Activated CD4-positive, alpha-beta T cell treated with anti-CD3 and anti-CD28 coated beads, Interleukin-2, amount 10 ng/mL, durations not matched to agents 24 days and 14 days (primary cell): ENCODE data around the gene OSBPL9. TPM values are rescaled to one million over a fixed set of nuclear protein-coding genes. Genes with fewer than 3 reads are reported as not detected.
"Not testable (repeated sequence)": the region's sequence is repeated elsewhere in the genome, so short reads cannot be mapped to it uniquely, and the experiment has no call there.

Experiments
- DNase-seq: peaks from one replicate; pipeline ENCODE4 v3.0.0; 2022
- H3K27ac Mint-ChIP-seq: one replicate; pipeline ENCODE4 v1.8.0; 2022; ENCODE audit warnings: mild to moderate bottlenecking, mixed read lengths
- H3K27me3 Mint-ChIP-seq: one replicate; pipeline ENCODE4 v1.8.0; 2022; ENCODE audit warnings: mixed read lengths
- H3K36me3 Mint-ChIP-seq: one replicate; pipeline ENCODE4 v1.8.0; 2022; ENCODE audit warnings: low read depth, mild to moderate bottlenecking, mixed read lengths
- H3K4me1 Mint-ChIP-seq: one replicate; pipeline ENCODE4 v1.8.0; 2021; ENCODE audit warnings: mixed read lengths
- H3K4me3 Mint-ChIP-seq: one replicate; pipeline ENCODE4 v1.8.0; 2022; ENCODE audit warnings: mild to moderate bottlenecking, moderate library complexity, mixed read lengths
- H3K9me3 Mint-ChIP-seq: one replicate; pipeline ENCODE4 v1.8.0; 2021; ENCODE audit warnings: mixed read lengths
- intact Hi-C: fragments of 100-400 bp; cut with micrococcal nuclease; formaldehyde crosslinking; loops from one replicate; pipeline ENCODE4 v1.15.1; 2023
- total RNA-seq: library from RNA; stranded (reverse); gene quantifications from 2 replicates; pipeline ENCODE4 v1.2.3, GENCODE V29; 2022

OSBPL9 gene
- total RNA-seq, 1 donor from 2014 or later, result 47.4 TPM

GRCh38 chr1:51728611-51729155 is 111.8 kb downstream of the OSBPL9 start:
- Mint-ChIP-seq H3K27me3 (no peaks in the 10 kb centered on the region), H3K27ac (peak overlapping the region; percentile 91), H3K4me3 (peak overlapping the region; percentile 94), H3K36me3 (no peaks in the 10 kb centered on the region), H3K9me3 (no peaks in the 10 kb centered on the region), H3K4me1 (peaks cover 17% of the 10 kb centered on the region)
- no peak for DNase-seq
- intact Hi-C loops, result loop anchor here (2.0 to 5.0 kb wide), 2 partner anchors 149 to 210 kb away; partner anchors contain the start of genes EPS15 and NRDC

GRCh38 chr1:51729156-51729823 is 112.4 kb downstream of the OSBPL9 start:
- intact Hi-C loops, result loop anchor here (2.0 to 5.0 kb wide), 2 partner anchors 148 to 210 kb away; partner anchors contain the start of genes EPS15 and NRDC
- peak overlapping the region; percentile 94 for H3K4me3 Mint-ChIP-seq
- H3K27me3 Mint-ChIP-seq, result no peaks in the 10 kb centered on the region
- DNase-seq, result peak; percentile 98
- no peaks in the 10 kb centered on the region for H3K36me3 Mint-ChIP-seq
- peaks cover 19% of the 10 kb centered on the region for H3K4me1 Mint-ChIP-seq
- no peaks in the 10 kb centered on the region for H3K9me3 Mint-ChIP-seq
- peak overlapping the region; percentile 91 for H3K27ac Mint-ChIP-seq

GRCh38 chr1:51729824-51730301 is 113.0 kb downstream of the OSBPL9 start:
- Mint-ChIP-seq H3K36me3 (no peaks in the 10 kb centered on the region), H3K27me3 (no peaks in the 10 kb centered on the region), H3K27ac (peak overlapping the region; percentile 91), H3K9me3 (no peaks in the 10 kb centered on the region), H3K4me1 (peaks cover 22% of the 10 kb centered on the region), H3K4me3 (peak overlapping the region; percentile 94)
- intact Hi-C loops, result loop anchor here (2.0 to 5.0 kb wide), 2 partner anchors 147 to 211 kb away; partner anchors contain the start of genes EPS15 and NRDC
- DNase-seq, result no peak

GRCh38 chr1:51731998-51732397 is 115.1 kb downstream of the OSBPL9 start:
- H3K4me1 Mint-ChIP-seq, result peaks cover 33% of the 10 kb centered on the region
- intact Hi-C loops, result no loop called here

GRCh38 chr1:51732701-51733425 is 116.0 kb downstream of the OSBPL9 start:
- intact Hi-C loops, result no loop called here
- no peak for DNase-seq
- Mint-ChIP-seq H3K27ac (no peak overlapping the region), H3K4me3 (no peak overlapping the region), H3K27me3 (no peaks in the 10 kb centered on the region), H3K9me3 (no peaks in the 10 kb centered on the region), H3K4me1 (peaks cover 31% of the 10 kb centered on the region), H3K36me3 (no peaks in the 10 kb centered on the region)

More at GRCh38 chr1:51731998-51732397, 115.1 kb downstream of the OSBPL9 start:
- H3K27ac Mint-ChIP-seq, result no peak overlapping the region
- no peak for DNase-seq
- H3K9me3 Mint-ChIP-seq, result no peaks in the 10 kb centered on the region
- H3K36me3 Mint-ChIP-seq, result no peaks in the 10 kb centered on the region
- no peaks in the 10 kb centered on the region for H3K27me3 Mint-ChIP-seq
- no peak overlapping the region for H3K4me3 Mint-ChIP-seq

- H3K4me1 Mint-ChIP-seq, result peaks cover 26% of the 10 kb centered on the region
- DNase-seq, H3K36me3 Mint-ChIP-seq, H3K27ac Mint-ChIP-seq, H3K27me3 Mint-ChIP-seq, intact Hi-C loops, H3K9me3 Mint-ChIP-seq, H3K4me3 Mint-ChIP-seq: not testable (repeated sequence)
These were observed 116.5 kb downstream of the OSBPL9 start for GRCh38 chr1:51733426-51733774.

- DNase-seq, result no peak
- no peaks in the 10 kb centered on the region for H3K9me3 Mint-ChIP-seq
- no peak overlapping the region for H3K27ac Mint-ChIP-seq
- H3K27me3 Mint-ChIP-seq, result no peaks in the 10 kb centered on the region
- H3K4me1 Mint-ChIP-seq, result peaks cover 21% of the 10 kb centered on the region
- no peaks in the 10 kb centered on the region for H3K36me3 Mint-ChIP-seq
- intact Hi-C loops, result no loop called here
- no peak overlapping the region for H3K4me3 Mint-ChIP-seq
These were observed 117.1 kb downstream of the OSBPL9 start for GRCh38 chr1:51733793-51734522.

GRCh38 chr1:51734896-51735745 is 118.2 kb downstream of the OSBPL9 start:
- Mint-ChIP-seq H3K9me3 (no peaks in the 10 kb centered on the region), H3K4me1 (peaks cover 19% of the 10 kb centered on the region), H3K27me3 (no peaks in the 10 kb centered on the region)

GRCh38 chr1:51735746-51736254 is 118.9 kb downstream of the OSBPL9 start:
- H3K36me3 Mint-ChIP-seq, result no peaks in the 10 kb centered on the region
- intact Hi-C loops, result no loop called here
- H3K4me3 Mint-ChIP-seq, result peak overlapping the region; percentile 22
- no peaks in the 10 kb centered on the region for H3K27me3 Mint-ChIP-seq
- no peaks in the 10 kb centered on the region for H3K9me3 Mint-ChIP-seq
- DNase-seq, result no peak
- no peak overlapping the region for H3K27ac Mint-ChIP-seq
- H3K4me1 Mint-ChIP-seq, result peaks cover 18% of the 10 kb centered on the region

More at GRCh38 chr1:51734896-51735745, 118.2 kb downstream of the OSBPL9 start:
- intact Hi-C loops, result no loop called here
- H3K4me3 Mint-ChIP-seq, result peak overlapping the region; percentile 22
- H3K36me3 Mint-ChIP-seq, result no peaks in the 10 kb centered on the region
- DNase-seq, result no peak
- H3K27ac Mint-ChIP-seq, result no peak overlapping the region

GRCh38 chr1:51736702-51737101 is 119.8 kb downstream of the OSBPL9 start:
- H3K9me3 Mint-ChIP-seq, result no peaks in the 10 kb centered on the region
- no peak for DNase-seq
- H3K27ac Mint-ChIP-seq, result no peak overlapping the region
- H3K4me1 Mint-ChIP-seq, result peaks cover 18% of the 10 kb centered on the region
- no peak overlapping the region for H3K4me3 Mint-ChIP-seq
- intact Hi-C loops, result no loop called here
- peaks cover under 1% of the 10 kb centered on the region for H3K36me3 Mint-ChIP-seq
- H3K27me3 Mint-ChIP-seq, result no peaks in the 10 kb centered on the region

- Mint-ChIP-seq H3K4me1 (peaks cover 18% of the 10 kb centered on the region), H3K36me3 (peaks cover 5% of the 10 kb centered on the region), H3K4me3 (no peak overlapping the region), H3K9me3 (no peaks in the 10 kb centered on the region), H3K27ac (no peak overlapping the region), H3K27me3 (no peaks in the 10 kb centered on the region)
- intact Hi-C loops, result no loop called here
- no peak for DNase-seq
These were observed 121.8 kb downstream of the OSBPL9 start for GRCh38 chr1:51738681-51739080.

- intact Hi-C loops, result no loop called here
- Mint-ChIP-seq H3K4me1 (peaks cover 14% of the 10 kb centered on the region), H3K9me3 (no peaks in the 10 kb centered on the region), H3K36me3 (peaks cover 5% of the 10 kb centered on the region), H3K27me3 (no peaks in the 10 kb centered on the region), H3K4me3 (no peak overlapping the region), H3K27ac (no peak overlapping the region)
- DNase-seq, result no peak
These were observed 123.8 kb downstream of the OSBPL9 start for GRCh38 chr1:51740652-51741051.
